ENCODE measurements around the gene CHL1. TPM values are rescaled to one million over a fixed set of nuclear protein-coding genes. Genes with fewer than 3 reads are reported as not detected.

CHL1 gene
- total and polyA plus RNA-seq, 2 experiments from 2014 or later: 1.4 to 1.9 TPM

DNA sequence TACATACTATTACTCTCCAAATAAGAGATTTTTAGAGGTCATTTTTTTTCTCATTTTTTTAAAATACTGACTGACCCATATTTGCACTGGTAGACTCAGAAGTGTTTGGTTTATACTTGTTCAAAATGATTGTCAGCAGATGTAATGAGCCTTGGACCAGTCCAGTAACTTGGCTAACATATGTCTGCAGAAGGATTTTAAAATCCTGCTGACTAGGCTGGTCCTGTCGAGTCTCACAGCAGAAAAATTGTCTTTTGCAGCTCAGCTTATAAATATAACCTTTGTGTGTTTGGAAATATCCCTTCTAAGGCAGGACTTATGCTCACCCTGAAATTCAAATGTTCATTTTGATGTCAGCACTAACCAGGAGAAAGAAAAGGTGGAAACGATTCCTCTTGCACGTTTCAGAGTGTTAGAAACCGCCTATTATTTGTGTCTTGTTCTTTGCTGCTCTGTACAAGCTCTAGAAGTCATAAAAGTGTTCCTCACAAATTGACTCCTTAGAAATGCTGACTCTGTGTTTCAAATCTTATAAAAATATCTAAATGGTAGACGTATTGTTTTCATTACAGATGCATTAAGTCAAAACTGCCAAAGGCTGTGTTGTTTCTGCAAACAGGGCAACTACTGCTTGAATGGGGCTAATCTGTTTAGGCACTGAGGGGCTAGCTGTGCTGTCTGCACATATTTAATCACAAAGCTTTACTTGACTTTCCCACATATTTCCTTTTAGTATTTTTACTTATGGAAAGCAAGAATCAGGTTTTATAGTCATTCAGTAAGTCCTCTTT lies 95.3 kb downstream of the CHL1 start (continued):
- no peak for TF ChIP-seq ZNF462 (CRISPR knock-in tag; IDR thresholded peaks at IDR 0.05)

- ATAC-seq (no peak), DNase-seq (ENCODE audit: low spot score) (no peak)
- Histone ChIP-seq H3F3A (replicated peaks; ENCODE audit: low read depth) (no peaks in the 10 kb centered on the region), H4K20me1 (replicated peaks; ENCODE audit: insufficient read depth) (no peaks in the 10 kb centered on the region), H3K4me3 (no peak overlapping the region), H3K4me1 (ENCODE audit: insufficient read depth) (no peaks in the 10 kb centered on the region), H3K79me2 (replicated peaks; ENCODE audit: insufficient read depth) (no peaks in the 10 kb centered on the region), H3K27me3 (ENCODE audit: insufficient read depth) (no peaks in the 10 kb centered on the region), H3K9me2 (ENCODE audit: insufficient read depth) (no peaks in the 10 kb centered on the region), H3K4me2 (no peak overlapping the region), H3K36me3 (ENCODE audit: insufficient read depth) (no peaks in the 10 kb centered on the region), H2AFZ (no peak overlapping the region), H3K27ac (ENCODE audit: low read depth) (no peak overlapping the region)
- H3K27ac Mint-ChIP-seq: no peak overlapping the region
- no peaks in the 10 kb centered on the region for H3K4me1 Mint-ChIP-seq
- H3K36me3 Mint-ChIP-seq (ENCODE audit: low read depth): peaks cover 26% of the 10 kb centered on the region
- peaks cover 2% of the 10 kb centered on the region for H3K27me3 Mint-ChIP-seq (ENCODE audit: insufficient read depth, low read depth, poor library complexity)
- H3K4me3 Mint-ChIP-seq: no peak overlapping the region
- H3K9me3 Mint-ChIP-seq: peaks cover 88% of the 10 kb centered on the region
- TF ChIP-seq EZH2 (IDR thresholded peaks at IDR 0.05; ENCODE audit: low read depth, unreplicated experiment): no peak
- TF ChIP-seq CTCF (conservative IDR thresholded peaks at IDR 0.05; ENCODE audit: low read depth in 2 of 2): no peak
- TF ChIP-seq ZNF331 (CRISPR knock-in tag; IDR thresholded peaks at IDR 0.05; ENCODE audit: low read depth): no peak
- TF ChIP-seq NANOG (IDR thresholded peaks at IDR 0.05; ENCODE audit: borderline replicate concordance): no peak
- TF ChIP-seq JUNB (IDR thresholded peaks at IDR 0.05; ENCODE audit: unreplicated experiment): no peak
- TF ChIP-seq CREB1 (CRISPR knock-in tag; IDR thresholded peaks at IDR 0.05; ENCODE audit: low read depth): no peak
- TF ChIP-seq, protein P1, sequence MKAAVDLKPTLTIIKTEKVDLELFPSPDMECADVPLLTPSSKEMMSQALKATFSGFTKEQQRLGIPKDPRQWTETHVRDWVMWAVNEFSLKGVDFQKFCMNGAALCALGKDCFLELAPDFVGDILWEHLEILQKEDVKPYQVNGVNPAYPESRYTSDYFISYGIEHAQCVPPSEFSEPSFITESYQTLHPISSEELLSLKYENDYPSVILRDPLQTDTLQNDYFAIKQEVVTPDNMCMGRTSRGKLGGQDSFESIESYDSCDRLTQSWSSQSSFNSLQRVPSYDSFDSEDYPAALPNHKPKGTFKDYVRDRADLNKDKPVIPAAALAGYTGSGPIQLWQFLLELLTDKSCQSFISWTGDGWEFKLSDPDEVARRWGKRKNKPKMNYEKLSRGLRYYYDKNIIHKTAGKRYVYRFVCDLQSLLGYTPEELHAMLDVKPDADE (IDR thresholded peaks at IDR 0.05): no peak
These were observed 97.5 kb downstream of the CHL1 start for GRCh38 chr3:294096-294495.
